Ascending aorta (tissue), 2 donors: ENCODE data around the gene SMAD6. TPM values are rescaled to one million over a fixed set of nuclear protein-coding genes. Genes with fewer than 3 reads are reported as not detected.
A peak's percentile ranks its signal among the peaks of the same experiment; 100 is the strongest.

Experiments
- DNase-seq, 2 donors: peaks; one replicate each; pipeline ENCODE4 v3.0.0-alpha.2; 2019; ENCODE audit warnings: low spot score in 2 of 2
- H3K27ac ChIP-seq, 2 donors: fragments of 200-600 bp; sonication (generic); one replicate each; pipeline ENCODE4 v1.5.1; 2016 to 2017; ENCODE audit warnings: mild to moderate bottlenecking in 1 of 2
- H3K27me3 ChIP-seq: fragments of 200-600 bp; sonication (generic); one replicate; pipeline ENCODE4 v1.5.1; 2017
- H3K36me3 ChIP-seq, 2 donors: fragments of 200-600 bp; sonication (generic); one replicate each; pipeline ENCODE4 v1.5.1; 2016
- H3K4me1 ChIP-seq, 2 donors: fragments of 200-600 bp; sonication (generic); one replicate each; pipeline ENCODE4 v1.5.1; 2016 to 2017; ENCODE audit warnings: mild to moderate bottlenecking in 1 of 2
- H3K4me3 ChIP-seq, 2 donors: fragments of 200-600 bp; sonication (generic); one replicate each; pipeline ENCODE4 v1.5.1; 2016 to 2017; ENCODE audit warnings: mild to moderate bottlenecking in 1 of 2
- H3K9me3 ChIP-seq, 2 donors: fragments of 200-600 bp; sonication (generic); one replicate each; pipeline ENCODE4 v1.5.1; 2016
- CTCF ChIP-seq, 3 experiments: fragments of 200-600 bp in 2 of 3; fragments of 450-650 bp in 1 of 3; sonication (generic) in 2 of 3; IDR thresholded peaks; one replicate each; pipeline ENCODE4 v1.5.1; 2016 to 2019; ENCODE audit warnings: antibody characterized with exemption in 3 of 3, mild to moderate bottlenecking in 1 of 3, moderate library complexity in 1 of 3
- intact Hi-C: fragments of 100-400 bp; cut with DNase I; formaldehyde crosslinking; loops from one replicate; pipeline ENCODE4 v1.15.1; 2023
- total RNA-seq: library from RNA; depleted of rRNA; stranded (reverse); fragments of >200 nt; gene quantifications from one replicate; pipeline ENCODE4 v1.1.0, GENCODE V29; 2016

SMAD6 gene
- total RNA-seq, 1 donor from 2014 or later, result 140 TPM

GRCh38 chr15:66700802-66701421 is 1.1 kb upstream of the SMAD6 start:
- no peaks in the 10 kb centered on the region for H3K9me3 ChIP-seq
- no peaks in the 10 kb centered on the region for H3K27me3 ChIP-seq
- H3K27ac ChIP-seq, result peak overlapping the region; percentile 84 to 87
- DNase-seq, result peak; percentile 89 to 98
- no peaks in the 10 kb centered on the region for H3K36me3 ChIP-seq
- peaks cover 3 to 9% of the 10 kb centered on the region in 2 donors for H3K4me1 ChIP-seq
- intact Hi-C loops, result loop anchor here (1.0 to 10.0 kb wide), 5 partner anchors 36 to 494 kb away; partner anchors contain the start of genes RPL4 and ZWILCH
- peak overlapping the region; percentile 88 for H3K4me3 ChIP-seq
- no peak for TF ChIP-seq CTCF (IDR thresholded peaks at IDR 0.05)

GRCh38 chr15:66701422-66702034 is 508 bp upstream of the SMAD6 start:
- Histone ChIP-seq H3K36me3 (no peaks in the 10 kb centered on the region), H3K9me3 (no peaks in the 10 kb centered on the region), H3K27me3 (no peaks in the 10 kb centered on the region), H3K4me3 (peak overlapping the region; percentile 88), H3K4me1 (peaks cover 5 to 15% of the 10 kb centered on the region in 2 donors), H3K27ac (peak overlapping the region; percentile 84 to 87)
- peak in 1 of 3 experiments; percentile 6 for TF ChIP-seq CTCF (IDR thresholded peaks at IDR 0.05)
- peak in 1 of 2 donors; percentile 75 for DNase-seq
- intact Hi-C loops, result loop anchor here (1.0 to 10.0 kb wide), 8 partner anchors 17 to 493 kb away; partner anchors contain the start of genes RPL4 and ZWILCH

- intact Hi-C loops, result loop anchor here (1.0 to 10.0 kb wide), 9 partner anchors 16 to 492 kb away; partner anchors contain the start of genes RPL4 and ZWILCH
- no peak for TF ChIP-seq CTCF (IDR thresholded peaks at IDR 0.05)
Observed at GRCh38 chr15:66702787-66703539, 927 bp downstream of the SMAD6 start.

GRCh38 chr15:66703540-66703941 is 1.5 kb downstream of the SMAD6 start:
- H3K4me1 ChIP-seq, result peaks cover 7 to 17% of the 10 kb centered on the region in 2 donors
- H3K9me3 ChIP-seq, result no peaks in the 10 kb centered on the region
- peak overlapping the region; percentile 88 for H3K4me3 ChIP-seq
- TF ChIP-seq CTCF (IDR thresholded peaks at IDR 0.05), result no peak
- H3K36me3 ChIP-seq, result no peaks in the 10 kb centered on the region
- peak overlapping the region; percentile 84 to 87 for H3K27ac ChIP-seq
- no peaks in the 10 kb centered on the region for H3K27me3 ChIP-seq
- intact Hi-C loops, result loop anchor here (1.0 to 10.0 kb wide), 8 partner anchors 15 to 491 kb away; partner anchors contain the start of genes RPL4 and ZWILCH
- DNase-seq, result no peak

More at GRCh38 chr15:66702787-66703539, 927 bp downstream of the SMAD6 start:
- no peak for DNase-seq
- Histone ChIP-seq H3K36me3 (no peaks in the 10 kb centered on the region), H3K4me3 (peak overlapping the region; percentile 88), H3K9me3 (no peaks in the 10 kb centered on the region), H3K27me3 (no peaks in the 10 kb centered on the region), H3K27ac (peak overlapping the region; percentile 84 to 87), H3K4me1 (peaks cover 9 to 17% of the 10 kb centered on the region in 2 donors)

GRCh38 chr15:66704019-66704802 is 2.2 kb downstream of the SMAD6 start:
- Histone ChIP-seq H3K27me3 (no peaks in the 10 kb centered on the region), H3K4me1 (peaks cover 7 to 17% of the 10 kb centered on the region in 2 donors), H3K9me3 (no peaks in the 10 kb centered on the region), H3K36me3 (no peaks in the 10 kb centered on the region), H3K27ac (peak overlapping the region; percentile 84 to 87), H3K4me3 (peak overlapping the region; percentile 88)
- no peak for DNase-seq
- no peak for TF ChIP-seq CTCF (IDR thresholded peaks at IDR 0.05)
- intact Hi-C loops, result loop anchor here (5.0 to 10.0 kb wide), 4 partner anchors 33 to 491 kb away; partner anchors contain the start of genes RPL4 and ZWILCH
